Measurements from ENCODE around the gene PEAK3. TPM values are rescaled to one million over a fixed set of nuclear protein-coding genes. Genes with fewer than 3 reads are reported as not detected.

The PEAK3 gene
- total RNA-seq, 1 donor from 2014 or later, result 7.5 TPM

DNA sequence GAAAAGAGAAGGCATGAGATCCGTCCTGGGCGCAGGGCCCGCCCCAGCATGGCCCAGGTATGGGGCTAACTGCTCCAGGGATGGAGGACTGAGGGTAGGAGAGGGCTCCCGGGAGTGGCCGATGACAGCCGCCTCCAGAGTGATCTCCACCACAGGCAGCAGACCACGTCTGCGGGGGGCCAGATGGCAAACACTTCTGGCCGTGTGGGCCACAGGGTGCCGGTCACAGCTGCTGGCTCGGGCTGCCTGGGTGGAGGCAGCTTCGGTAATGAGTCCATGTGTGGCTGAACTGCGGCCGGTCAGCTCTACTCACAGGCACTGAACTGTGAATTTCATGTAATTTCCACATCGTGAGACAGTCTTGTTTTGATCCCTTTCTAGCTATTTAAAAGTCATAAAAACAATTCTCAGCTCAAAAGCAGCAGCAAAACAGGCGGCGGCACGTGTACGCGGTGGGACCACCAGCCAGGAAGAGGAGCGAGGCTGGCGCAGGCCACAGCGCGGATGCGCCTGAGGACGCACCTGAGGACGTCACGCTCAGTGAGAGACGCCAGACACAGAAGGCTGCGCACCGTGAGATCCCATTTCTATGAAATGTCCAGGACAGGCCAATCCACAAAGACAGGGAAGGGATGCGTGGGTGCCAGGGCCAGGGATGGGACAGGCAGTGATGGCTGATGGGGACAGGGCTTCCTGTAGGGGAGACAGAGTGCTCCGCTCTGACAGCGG, 42.4 kb upstream of the PEAK3 start:
- intact Hi-C loops (cut with DNase I), result no loop called here
- TF ChIP-seq, protein P1, sequence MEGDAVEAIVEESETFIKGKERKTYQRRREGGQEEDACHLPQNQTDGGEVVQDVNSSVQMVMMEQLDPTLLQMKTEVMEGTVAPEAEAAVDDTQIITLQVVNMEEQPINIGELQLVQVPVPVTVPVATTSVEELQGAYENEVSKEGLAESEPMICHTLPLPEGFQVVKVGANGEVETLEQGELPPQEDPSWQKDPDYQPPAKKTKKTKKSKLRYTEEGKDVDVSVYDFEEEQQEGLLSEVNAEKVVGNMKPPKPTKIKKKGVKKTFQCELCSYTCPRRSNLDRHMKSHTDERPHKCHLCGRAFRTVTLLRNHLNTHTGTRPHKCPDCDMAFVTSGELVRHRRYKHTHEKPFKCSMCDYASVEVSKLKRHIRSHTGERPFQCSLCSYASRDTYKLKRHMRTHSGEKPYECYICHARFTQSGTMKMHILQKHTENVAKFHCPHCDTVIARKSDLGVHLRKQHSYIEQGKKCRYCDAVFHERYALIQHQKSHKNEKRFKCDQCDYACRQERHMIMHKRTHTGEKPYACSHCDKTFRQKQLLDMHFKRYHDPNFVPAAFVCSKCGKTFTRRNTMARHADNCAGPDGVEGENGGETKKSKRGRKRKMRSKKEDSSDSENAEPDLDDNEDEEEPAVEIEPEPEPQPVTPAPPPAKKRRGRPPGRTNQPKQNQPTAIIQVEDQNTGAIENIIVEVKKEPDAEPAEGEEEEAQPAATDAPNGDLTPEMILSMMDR (IDR thresholded peaks at IDR 0.05), result no peak
- H3K4me3 ChIP-seq, result no peak overlapping the region
- ATAC-seq (no peak), DNase-seq (no peak)
- H3K27me3 ChIP-seq (ENCODE audit: low read depth), result no peaks in the 10 kb centered on the region
- no peak overlapping the region for H3K27ac ChIP-seq
- no peaks in the 10 kb centered on the region for H3K9me3 ChIP-seq
- H3K4me1 ChIP-seq, result peaks cover 22% of the 10 kb centered on the region
- H3K36me3 ChIP-seq, result peaks cover 45% of the 10 kb centered on the region

DNA sequence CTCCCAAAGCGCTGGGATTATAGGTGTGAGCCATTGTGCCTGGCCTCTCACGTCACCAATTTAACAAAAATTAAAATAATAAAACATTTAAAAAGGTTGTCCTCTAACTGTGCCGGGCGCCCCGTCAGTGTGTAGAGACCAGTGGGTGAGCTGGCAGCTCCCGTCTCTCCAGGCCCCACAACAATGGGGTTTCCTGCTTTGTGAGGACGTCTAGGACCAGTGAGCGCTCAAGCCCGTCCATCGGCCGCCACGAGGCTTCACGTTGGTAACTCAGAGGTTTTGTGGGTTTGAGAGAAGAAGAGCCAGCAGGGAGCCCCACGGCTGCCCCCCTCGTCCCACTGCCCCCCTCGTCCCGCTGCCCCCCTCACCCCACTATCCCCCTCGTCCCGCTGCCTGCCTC, 41.7 kb upstream of the PEAK3 start:
- no peaks in the 10 kb centered on the region for H3K9me3 ChIP-seq
- peaks cover 18% of the 10 kb centered on the region for H3K4me1 ChIP-seq
- intact Hi-C loops (cut with DNase I), result no loop called here
- H3K36me3 ChIP-seq, result peaks cover 45% of the 10 kb centered on the region
- no peak overlapping the region for H3K27ac ChIP-seq
- no peaks in the 10 kb centered on the region for H3K27me3 ChIP-seq (ENCODE audit: low read depth)
- DNase-seq (no peak), ATAC-seq (no peak)
- TF ChIP-seq, protein P1 (IDR thresholded peaks at IDR 0.05), result no peak
- no peak overlapping the region for H3K4me3 ChIP-seq

DNA sequence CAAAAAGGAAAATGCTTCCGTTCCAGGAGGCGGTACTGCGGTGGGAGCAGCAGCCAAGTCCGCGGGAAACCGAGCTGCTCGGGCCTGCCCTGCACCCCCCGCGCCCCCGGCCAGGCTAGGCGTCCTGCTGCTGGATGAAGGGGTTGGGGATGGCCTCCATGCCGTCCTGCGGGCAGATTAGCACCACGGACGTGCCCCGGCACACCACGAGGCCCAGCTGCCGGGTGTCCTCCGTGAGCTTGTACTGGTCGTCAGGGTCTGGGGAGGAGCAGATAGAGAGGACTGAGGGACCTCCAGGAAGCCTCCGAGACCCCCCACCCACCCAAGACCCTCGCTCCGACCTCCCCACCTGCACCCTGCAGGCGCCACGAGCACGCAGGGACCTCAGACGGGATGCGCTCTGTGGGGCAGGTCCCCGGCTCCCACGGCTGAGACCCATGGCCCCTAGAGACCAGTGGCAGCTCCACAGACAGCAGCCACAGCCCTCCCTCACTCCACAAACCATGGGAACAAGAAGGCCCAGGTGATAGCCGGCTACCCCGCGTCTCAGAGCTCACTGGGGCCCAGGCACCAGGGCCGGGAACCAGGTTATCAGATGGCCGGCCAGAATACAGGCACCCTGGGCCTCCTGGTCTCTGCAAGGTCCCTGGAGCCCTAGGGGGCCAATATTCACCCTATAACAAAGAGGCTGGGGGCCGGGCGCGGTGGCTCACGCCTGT, 39.7 kb upstream of the PEAK3 start:
- TF ChIP-seq, protein P1 (IDR thresholded peaks at IDR 0.05), result no peak
- Histone ChIP-seq H3K4me1 (peaks cover 5% of the 10 kb centered on the region), H3K9me3 (no peaks in the 10 kb centered on the region), H3K27me3 (ENCODE audit: low read depth) (no peaks in the 10 kb centered on the region), H3K4me3 (no peak overlapping the region), H3K27ac (no peak overlapping the region), H3K36me3 (peaks cover 45% of the 10 kb centered on the region)
- no peak for DNase-seq
- ATAC-seq, result no peak
- intact Hi-C loops (cut with DNase I), result no loop called here

DNA sequence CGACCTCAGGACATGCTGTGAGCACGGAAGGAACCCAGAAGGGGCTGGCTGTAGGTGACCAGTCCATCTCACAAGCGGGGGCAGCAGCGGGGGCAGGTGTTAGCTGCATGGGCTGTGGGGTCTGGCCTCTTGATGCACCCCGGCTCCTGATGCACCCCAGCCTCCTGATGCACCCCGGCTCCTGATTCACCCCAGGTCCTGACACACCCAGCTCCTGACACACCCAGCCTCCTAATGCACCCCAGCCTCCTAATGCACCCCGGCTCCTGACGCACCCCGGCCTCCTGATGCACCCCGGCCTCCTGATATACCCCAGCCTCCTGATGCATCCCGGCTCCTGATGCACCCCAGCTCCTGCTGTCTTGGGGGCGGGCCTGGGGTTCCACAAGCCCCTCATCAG, 39.0 kb upstream of the PEAK3 start:
- H3K9me3 ChIP-seq, result no peaks in the 10 kb centered on the region
- intact Hi-C loops (cut with DNase I), result no loop called here
- ATAC-seq, result no peak

DNA sequence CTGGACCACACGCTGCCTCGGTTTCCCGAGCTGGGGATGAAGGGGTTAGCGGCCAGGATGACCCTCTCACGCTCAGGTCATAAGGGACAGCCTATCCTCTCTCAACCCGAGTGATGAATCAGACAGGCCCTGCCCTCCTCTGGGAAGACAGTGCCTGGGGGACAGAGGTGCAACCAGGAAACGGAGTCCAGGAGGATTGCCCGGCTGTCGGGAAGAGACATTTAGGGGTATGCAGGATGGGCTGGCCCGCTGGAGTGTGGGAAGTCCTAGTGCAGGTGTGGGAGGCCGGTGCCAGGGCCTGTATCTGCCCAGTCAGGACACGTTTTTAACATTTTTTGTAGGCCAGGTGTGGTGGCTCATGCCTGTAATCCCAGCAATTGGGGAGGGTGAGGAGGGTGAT, 38.1 kb upstream of the PEAK3 start:
- H3K4me1 ChIP-seq, result peaks cover 11% of the 10 kb centered on the region
- TF ChIP-seq, protein P1 (IDR thresholded peaks at IDR 0.05), result no peak
- H3K9me3 ChIP-seq, result no peaks in the 10 kb centered on the region
- no peak overlapping the region for H3K4me3 ChIP-seq
- H3K27me3 ChIP-seq (ENCODE audit: low read depth), result no peaks in the 10 kb centered on the region
- ATAC-seq, result no peak
- intact Hi-C loops (cut with DNase I), result no loop called here
- peaks cover 38% of the 10 kb centered on the region for H3K36me3 ChIP-seq
- no peak for DNase-seq
- no peak overlapping the region for H3K27ac ChIP-seq

More for the DNA sequence above, 39.0 kb upstream of the PEAK3 start:
- Histone ChIP-seq H3K4me1 (peaks cover 5% of the 10 kb centered on the region), H3K4me3 (no peak overlapping the region), H3K27ac (no peak overlapping the region), H3K36me3 (peaks cover 45% of the 10 kb centered on the region), H3K27me3 (ENCODE audit: low read depth) (no peaks in the 10 kb centered on the region)
- DNase-seq, result no peak
- TF ChIP-seq, protein P1 (IDR thresholded peaks at IDR 0.05), result no peak
